ENCODE measurements around the gene NEUROG1. TPM values are rescaled to one million over a fixed set of nuclear protein-coding genes. Genes with fewer than 3 reads are reported as not detected.

Gene NEUROG1
- polyA plus RNA-seq, 1 donor from 2014 or later, result not detected

DNA sequence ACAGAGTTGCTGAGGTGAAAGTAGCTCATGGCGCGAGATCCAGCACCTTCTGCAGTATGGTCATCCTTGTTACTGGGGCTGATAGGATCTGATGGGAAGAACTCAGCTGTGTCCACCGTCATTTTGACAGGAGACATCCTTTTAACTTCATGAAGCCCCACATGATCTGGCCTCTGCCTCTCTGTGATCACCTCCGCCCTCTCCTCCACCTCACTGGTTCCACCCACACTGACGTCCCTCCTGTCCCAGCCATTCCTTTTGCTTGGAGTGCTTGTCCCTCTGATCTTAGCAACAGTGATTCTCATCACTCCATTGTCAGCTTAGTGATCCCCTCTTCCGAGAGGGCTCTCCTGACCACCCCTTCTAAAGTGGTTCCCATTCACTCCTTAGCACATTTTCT, 25.8 kb downstream of the NEUROG1 start:
- Histone ChIP-seq H3K79me2 (replicated peaks; ENCODE audit: insufficient read depth, low read length) (no peaks in the 10 kb centered on the region), H3K4me2 (ENCODE audit: low read length) (no peak overlapping the region), H3F3A (ENCODE audit: insufficient read depth, low read length, poor library complexity, severe bottlenecking) (peaks cover 3% of the 10 kb centered on the region), H3K27ac (ENCODE audit: low read length) (no peak overlapping the region), H2AFZ (ENCODE audit: low read depth, low read length) (no peak overlapping the region), H3K9me2 (ENCODE audit: insufficient read depth, low read length) (no peaks in the 10 kb centered on the region), H4K20me1 (ENCODE audit: insufficient read depth) (no peaks in the 10 kb centered on the region), H3K36me3 (ENCODE audit: insufficient read depth, low read length) (no peaks in the 10 kb centered on the region), H3K4me3 (ENCODE audit: low read length) (no peak overlapping the region), H3K9ac (ENCODE audit: low read length) (no peak overlapping the region), H3K9me3 (ENCODE audit: low read length) (no peaks in the 10 kb centered on the region), H3K27me3 (ENCODE audit: insufficient read depth, low read depth, low read length) (peaks cover 27% of the 10 kb centered on the region)
- no peak for TF ChIP-seq SMC3 (conservative IDR thresholded peaks at IDR 0.05; ENCODE audit: poor library complexity)
- no peak for TF ChIP-seq POLR2AphosphoS5 (IDR thresholded peaks at IDR 0.05)

- no peak overlapping the region for H3K27ac ChIP-seq (ENCODE audit: low read length)
- H4K20me1 ChIP-seq (ENCODE audit: insufficient read depth), result no peaks in the 10 kb centered on the region
- no peak overlapping the region for H2AFZ ChIP-seq (ENCODE audit: low read depth, low read length)
- H3K79me2 ChIP-seq (replicated peaks; ENCODE audit: insufficient read depth, low read length), result no peaks in the 10 kb centered on the region
- H3F3A ChIP-seq (ENCODE audit: insufficient read depth, low read length, poor library complexity, severe bottlenecking), result peaks cover 3% of the 10 kb centered on the region
- H3K36me3 ChIP-seq (ENCODE audit: insufficient read depth, low read length), result no peaks in the 10 kb centered on the region
- H3K9ac ChIP-seq (ENCODE audit: low read length), result peak overlapping the region; percentile 40
- H3K4me2 ChIP-seq (ENCODE audit: low read length), result peak overlapping the region; percentile 77
- TF ChIP-seq REST (IDR thresholded peaks at IDR 0.05; ENCODE audit: borderline replicate concordance), result peak; percentile 16
- TF ChIP-seq POLR2AphosphoS5 (IDR thresholded peaks at IDR 0.05), result peak; percentile 34
- no peak for TF ChIP-seq EZH2 (IDR thresholded peaks at IDR 0.05; ENCODE audit: borderline replicate concordance, insufficient read depth, low read length, poor library complexity, severe bottlenecking)
- TF ChIP-seq EP300 (conservative IDR thresholded peaks at IDR 0.05; ENCODE audit: poor library complexity, severe bottlenecking), result peak; percentile 66
- no peaks in the 10 kb centered on the region for H3K9me3 ChIP-seq (ENCODE audit: low read length)
- H3K4me3 ChIP-seq (ENCODE audit: low read length), result peak overlapping the region; percentile 61
- no peaks in the 10 kb centered on the region for H3K9me2 ChIP-seq (ENCODE audit: insufficient read depth, low read length)
- H3K27me3 ChIP-seq (ENCODE audit: insufficient read depth, low read depth, low read length), result peaks cover 27% of the 10 kb centered on the region
Measured at GRCh38 chr5:135508496-135509005, 27.2 kb downstream of the NEUROG1 start.

DNA sequence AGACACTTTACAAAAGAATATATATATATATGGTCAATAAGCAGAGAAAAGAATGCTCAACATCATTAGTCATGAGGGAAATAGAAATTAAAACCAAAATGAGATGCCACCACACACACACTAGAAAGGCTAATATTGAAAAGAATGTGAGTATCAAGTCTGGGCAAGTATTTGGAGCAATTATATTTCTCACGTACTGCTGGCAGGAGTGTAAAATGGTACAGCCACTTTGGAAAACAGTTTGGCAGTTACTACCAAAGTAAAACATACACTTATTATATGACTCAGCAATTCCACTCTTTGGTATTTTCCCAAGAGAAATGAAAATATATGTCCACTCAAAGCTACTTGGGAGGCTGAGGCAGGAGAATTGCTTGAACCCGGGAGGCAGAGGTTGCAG, 29.8 kb downstream of the NEUROG1 start:
- Histone ChIP-seq H2AFZ (ENCODE audit: low read depth, low read length) (no peak overlapping the region), H3K4me2 (ENCODE audit: low read length) (no peak overlapping the region), H3K27me3 (ENCODE audit: insufficient read depth, low read depth, low read length) (peaks cover 27% of the 10 kb centered on the region), H3K9me2 (ENCODE audit: insufficient read depth, low read length) (no peaks in the 10 kb centered on the region), H3F3A (ENCODE audit: insufficient read depth, low read length, poor library complexity, severe bottlenecking) (peaks cover 3% of the 10 kb centered on the region), H3K9ac (ENCODE audit: low read length) (no peak overlapping the region), H3K4me3 (ENCODE audit: low read length) (no peak overlapping the region), H3K36me3 (ENCODE audit: insufficient read depth, low read length) (no peaks in the 10 kb centered on the region), H4K20me1 (ENCODE audit: insufficient read depth) (no peaks in the 10 kb centered on the region), H3K79me2 (replicated peaks; ENCODE audit: insufficient read depth, low read length) (no peaks in the 10 kb centered on the region), H3K27ac (ENCODE audit: low read length) (no peak overlapping the region), H3K9me3 (ENCODE audit: low read length) (no peaks in the 10 kb centered on the region)
- TF ChIP-seq EZH2 (IDR thresholded peaks at IDR 0.05; ENCODE audit: borderline replicate concordance, insufficient read depth, low read length, poor library complexity, severe bottlenecking) (no peak), POLR2AphosphoS5 (IDR thresholded peaks at IDR 0.05) (no peak), TAF1 (IDR thresholded peaks at IDR 0.05; ENCODE audit: low read depth) (no peak), SMC3 (conservative IDR thresholded peaks at IDR 0.05; ENCODE audit: poor library complexity) (no peak), EP300 (conservative IDR thresholded peaks at IDR 0.05; ENCODE audit: poor library complexity, severe bottlenecking) (no peak), REST (IDR thresholded peaks at IDR 0.05; ENCODE audit: borderline replicate concordance) (no peak), RAD21 (conservative IDR thresholded peaks at IDR 0.05) (no peak), MXI1 (conservative IDR thresholded peaks at IDR 0.05; ENCODE audit: poor library complexity, severe bottlenecking) (no peak)
- TF ChIP-seq, protein P1, sequence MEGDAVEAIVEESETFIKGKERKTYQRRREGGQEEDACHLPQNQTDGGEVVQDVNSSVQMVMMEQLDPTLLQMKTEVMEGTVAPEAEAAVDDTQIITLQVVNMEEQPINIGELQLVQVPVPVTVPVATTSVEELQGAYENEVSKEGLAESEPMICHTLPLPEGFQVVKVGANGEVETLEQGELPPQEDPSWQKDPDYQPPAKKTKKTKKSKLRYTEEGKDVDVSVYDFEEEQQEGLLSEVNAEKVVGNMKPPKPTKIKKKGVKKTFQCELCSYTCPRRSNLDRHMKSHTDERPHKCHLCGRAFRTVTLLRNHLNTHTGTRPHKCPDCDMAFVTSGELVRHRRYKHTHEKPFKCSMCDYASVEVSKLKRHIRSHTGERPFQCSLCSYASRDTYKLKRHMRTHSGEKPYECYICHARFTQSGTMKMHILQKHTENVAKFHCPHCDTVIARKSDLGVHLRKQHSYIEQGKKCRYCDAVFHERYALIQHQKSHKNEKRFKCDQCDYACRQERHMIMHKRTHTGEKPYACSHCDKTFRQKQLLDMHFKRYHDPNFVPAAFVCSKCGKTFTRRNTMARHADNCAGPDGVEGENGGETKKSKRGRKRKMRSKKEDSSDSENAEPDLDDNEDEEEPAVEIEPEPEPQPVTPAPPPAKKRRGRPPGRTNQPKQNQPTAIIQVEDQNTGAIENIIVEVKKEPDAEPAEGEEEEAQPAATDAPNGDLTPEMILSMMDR (IDR thresholded peaks at IDR 0.05; ENCODE audit: poor library complexity, severe bottlenecking), result no peak
